Common myeloid progenitor, CD34-positive (primary cell): Measurements from ENCODE around the gene CCNL1.

Experiments used
- CTCF ChIA-PET: fragments of 350-600 bp; sonication (Branson Sonifier 250); formaldehyde crosslinking; loops from one replicate; lab custom pipeline; 2021; ENCODE audit warnings: antibody characterized with exemption; lab: Charles Lee
- POLR2A ChIA-PET: fragments of 350-600 bp; sonication (Branson Sonifier 250); formaldehyde crosslinking; loops from one replicate; lab custom pipeline; 2021; ENCODE audit warnings: antibody characterized with exemption; lab: Charles Lee
- DNase-seq, 3 donors: peaks; one replicate each; pipeline versions ENCODE4 v3.0.0 to v3.0.0-alpha.2; 2013
- H3K27ac ChIP-seq, 2 experiments: 1 replicate in 1 of 2; 2 replicates in 1 of 2; pipeline ENCODE4 v1.7.0; 2013; ENCODE audit warnings: inconsistent platforms in 2 of 2, low read length in 2 of 2, mild to moderate bottlenecking in 2 of 2, low read depth in 1 of 2, moderate library complexity in 1 of 2; ENCODE audit not compliant: severe bottlenecking in 2 of 2, insufficient read depth in 1 of 2, poor library complexity in 1 of 2
- H3K27me3 ChIP-seq, 5 experiments: replicated peaks in 2 of 5; 1 replicate in 3 of 5; 2 replicates in 2 of 5; pipeline versions ENCODE4 v1.6.1 to v1.7.0; 2013; ENCODE audit warnings: low read length in 4 of 5, mild to moderate bottlenecking in 2 of 5, moderate library complexity in 2 of 5, inconsistent platforms in 1 of 5; ENCODE audit not compliant: insufficient read depth in 5 of 5, control insufficient read depth in 4 of 5
- H3K36me3 ChIP-seq, 4 experiments: 1 replicate in 2 of 4; 2 replicates in 2 of 4; pipeline versions ENCODE4 v1.6.1 to v1.7.0; 2013; ENCODE audit warnings: low read length in 3 of 4, control low read depth in 1 of 4, mild to moderate bottlenecking in 1 of 4; ENCODE audit not compliant: control insufficient read depth in 4 of 4, insufficient read depth in 4 of 4
- H3K4me1 ChIP-seq, 4 experiments: 1 replicate in 3 of 4; 2 replicates in 1 of 4; pipeline versions ENCODE4 v1.6.1 to v1.7.1; 2013; ENCODE audit warnings: low read length in 3 of 4, mild to moderate bottlenecking in 3 of 4, control low read depth in 1 of 4, inconsistent platforms in 1 of 4, moderate library complexity in 1 of 4; ENCODE audit not compliant: control insufficient read depth in 4 of 4, insufficient read depth in 4 of 4; ENCODE audit errors: control extremely low read depth in 1 of 4
- H3K4me3 ChIP-seq, 7 experiments: 1 replicate in 4 of 7; 2 replicates in 3 of 7; pipeline versions ENCODE4 v1.5.1 to v1.7.0; 2013; ENCODE audit warnings: mild to moderate bottlenecking in 7 of 7, low read length in 6 of 7, moderate library complexity in 6 of 7, inconsistent platforms in 2 of 7, low read depth in 2 of 7, control low read depth in 1 of 7; ENCODE audit not compliant: insufficient read depth in 4 of 7, control insufficient read depth in 1 of 7; ENCODE audit errors: extremely low read depth in 1 of 7
- H3K9me3 ChIP-seq, 5 experiments: 1 replicate in 4 of 5; 2 replicates in 1 of 5; pipeline versions ENCODE4 v1.6.1 to v1.7.1; 2013; ENCODE audit warnings: low read length in 4 of 5, mild to moderate bottlenecking in 2 of 5, inconsistent platforms in 1 of 5, low read depth in 1 of 5, moderate library complexity in 1 of 5; ENCODE audit not compliant: control insufficient read depth in 4 of 5, insufficient read depth in 2 of 5; ENCODE audit errors: control extremely low read depth in 1 of 5
- WGBS: methylation state at CpG from one replicate; pipeline ENCODE4 v1.1.5; 2013; ENCODE audit not compliant: insufficient coverage; 5-methylcytosine and 5-hydroxymethylcytosine counted together

CCNL1 gene

DNA sequence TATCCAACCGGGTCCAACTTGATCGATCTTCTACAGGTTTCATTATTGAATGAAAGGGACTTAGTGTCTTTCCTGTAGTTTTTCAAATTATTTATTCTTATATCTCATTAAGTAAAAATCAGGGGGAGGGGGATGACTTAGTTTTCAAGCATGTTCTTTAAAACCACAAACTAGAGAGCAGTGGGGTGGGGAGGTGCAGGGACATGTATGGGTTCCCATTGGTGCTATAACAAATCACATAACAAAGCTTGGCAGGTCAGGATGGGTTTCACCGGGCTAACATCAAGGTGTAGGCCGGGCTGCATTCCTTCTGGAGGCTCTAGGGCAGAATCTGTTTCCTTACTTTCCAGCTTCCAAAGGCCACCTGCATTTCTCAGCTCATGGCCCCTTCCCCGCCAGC is 32.7 kb downstream of the CCNL1 start:
- CTCF ChIA-PET, result interaction anchor here (1.0 to 4.1 kb wide), 8 partner anchors 8 to 592 kb away, joined by 3 to 22 read pairs (median 4); partner anchors contain the start of gene SSR3
- no peaks in the 10 kb centered on the region for H3K36me3 ChIP-seq
- H3K27ac ChIP-seq, result no peak overlapping the region
- no peaks in the 10 kb centered on the region for H3K9me3 ChIP-seq
- peaks cover 0 to 9% (median 0%) of the 10 kb centered on the region in 5 experiments for H3K27me3 ChIP-seq
- peaks cover 0 to 26% (median 7%) of the 10 kb centered on the region in 4 experiments for H3K4me1 ChIP-seq
- H3K4me3 ChIP-seq, result no peak overlapping the region
- no peak for DNase-seq
- POLR2A ChIA-PET, result no interaction called here
- WGBS, result 100% methylated on average over 3 of the region's 5 CpGs

DNA sequence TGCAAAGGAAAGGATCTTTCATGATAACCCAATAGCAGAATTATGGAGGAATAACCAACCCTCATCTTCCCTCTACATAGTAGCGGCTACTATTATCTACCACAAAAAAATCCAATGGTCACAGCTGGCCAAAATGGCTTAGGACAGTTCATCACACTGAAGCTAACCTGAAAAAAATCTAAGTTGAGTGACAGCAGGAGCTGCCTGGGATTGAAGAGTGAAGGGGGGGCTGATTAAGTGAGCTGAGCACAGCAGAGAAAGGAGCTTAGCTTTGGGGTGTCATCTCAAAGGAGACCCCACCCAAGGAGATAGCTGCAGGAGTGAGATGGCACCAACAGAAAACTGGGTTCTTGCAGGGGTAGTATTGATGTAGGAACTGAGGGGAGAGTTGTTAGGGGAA is 33.6 kb downstream of the CCNL1 start:
- CTCF ChIA-PET, result interaction anchor here (1.0 to 4.1 kb wide), 7 partner anchors 9 to 591 kb away, joined by 3 to 22 read pairs (median 5); partner anchors contain the start of gene TIPARP
- Histone ChIP-seq H3K4me1 (peaks cover 0 to 29% (median 6%) of the 10 kb centered on the region in 4 experiments), H3K27me3 (peaks cover 0 to 16% (median 0%) of the 10 kb centered on the region in 5 experiments), H3K4me3 (no peak overlapping the region), H3K27ac (no peak overlapping the region), H3K9me3 (no peaks in the 10 kb centered on the region), H3K36me3 (no peaks in the 10 kb centered on the region)
- no peak for DNase-seq
- WGBS, result no CpG with 5 or more reads among the region's 1 CpG
- POLR2A ChIA-PET, result no interaction called here

DNA sequence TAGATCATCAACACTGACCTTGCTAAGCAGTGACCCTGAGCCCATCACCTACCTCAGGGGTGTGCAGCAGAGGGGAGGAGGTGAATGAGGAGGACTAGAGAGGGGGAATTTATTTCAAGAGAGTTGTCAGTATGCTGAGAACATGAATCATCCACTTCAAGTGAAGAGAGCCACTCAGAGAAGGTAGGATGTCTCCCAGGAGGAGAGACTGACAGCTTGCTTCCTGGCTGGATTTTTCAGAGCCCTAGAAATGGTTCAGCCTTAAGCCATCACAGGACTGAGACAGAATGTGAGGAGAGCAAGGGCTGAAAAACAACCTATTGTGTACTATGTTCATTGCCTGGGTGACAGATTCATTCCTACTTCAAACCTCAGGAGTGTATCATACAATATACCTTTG is 34.8 kb downstream of the CCNL1 start:
- Histone ChIP-seq H3K27me3 (peaks cover 0 to 27% (median 6%) of the 10 kb centered on the region in 5 experiments), H3K36me3 (no peaks in the 10 kb centered on the region), H3K4me3 (no peak overlapping the region), H3K4me1 (peaks cover 0 to 17% (median 2%) of the 10 kb centered on the region in 4 experiments), H3K27ac (no peak overlapping the region), H3K9me3 (no peaks in the 10 kb centered on the region)
- no peak for DNase-seq
- CTCF ChIA-PET, result interaction anchor here (1.1 to 4.1 kb wide), 3 partner anchors 13 to 44 kb away, joined by 3 to 22 read pairs (median 5); no protein-coding TSS in a partner anchor
- POLR2A ChIA-PET, result no interaction called here

DNA sequence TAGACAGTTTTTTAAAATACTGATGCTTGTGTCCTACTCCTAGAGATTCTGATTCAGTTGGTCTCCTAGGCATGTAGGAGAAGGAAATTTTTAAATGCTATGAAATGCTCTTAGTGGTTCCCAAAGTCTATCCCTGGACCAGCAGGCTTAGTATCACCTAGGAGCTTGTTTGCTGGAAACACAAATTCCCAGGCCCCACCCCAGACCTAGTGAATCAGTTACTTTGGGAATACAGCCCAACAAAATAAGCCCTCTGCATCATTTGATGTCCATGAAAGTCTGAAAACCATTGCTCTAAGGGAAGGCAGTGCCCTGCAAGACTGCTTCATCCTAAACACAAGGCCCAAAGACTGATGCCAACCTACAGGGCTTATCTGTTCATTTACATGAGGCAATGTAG is 36.3 kb downstream of the CCNL1 start:
- no peak for DNase-seq
- peaks cover 0 to 4% (median 2%) of the 10 kb centered on the region in 4 experiments for H3K4me1 ChIP-seq
- CTCF ChIA-PET, result interaction anchor here (0.6 to 1.5 kb wide), 3 partner anchors 10 to 97 kb away, joined by 3 to 9 read pairs (median 3); no protein-coding TSS in a partner anchor
- H3K9me3 ChIP-seq, result peaks cover 0 to 3% (median 0%) of the 10 kb centered on the region in 5 experiments
- H3K4me3 ChIP-seq, result no peak overlapping the region
- H3K27ac ChIP-seq, result no peak overlapping the region
- H3K27me3 ChIP-seq, result peaks cover 0 to 35% (median 8%) of the 10 kb centered on the region in 5 experiments
- POLR2A ChIA-PET, result no interaction called here
- H3K36me3 ChIP-seq, result no peaks in the 10 kb centered on the region

DNA sequence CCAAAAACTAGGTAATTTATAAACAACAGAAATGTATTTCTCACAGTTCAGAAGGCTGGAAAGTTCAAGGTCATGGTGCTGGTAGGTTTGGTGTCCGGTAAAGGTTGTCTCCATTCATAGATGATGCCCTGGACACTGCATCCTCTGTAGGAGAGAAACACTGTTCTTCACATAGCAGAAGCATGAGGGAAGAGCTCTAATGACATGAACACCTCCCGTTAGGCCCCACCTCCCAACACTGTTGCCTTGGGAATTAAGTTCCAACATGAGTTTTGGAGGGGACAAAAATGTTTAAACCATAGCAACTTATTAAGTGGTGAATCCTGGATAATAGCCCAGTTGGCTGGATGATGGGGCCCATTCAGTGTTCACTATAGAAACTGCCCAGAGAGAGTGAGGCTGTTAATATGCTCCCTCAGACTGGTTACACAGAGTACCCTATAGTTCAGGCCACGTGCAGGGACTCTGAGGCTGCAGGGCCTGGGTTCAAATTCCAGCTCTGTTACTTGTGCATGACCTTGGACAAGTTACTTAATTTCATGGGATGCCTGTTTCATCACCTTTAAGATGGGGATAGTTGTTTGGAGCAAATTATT is 37.0 kb downstream of the CCNL1 start:
- no peak overlapping the region for H3K4me3 ChIP-seq
- H3K27me3 ChIP-seq, result peaks cover 0 to 35% (median 8%) of the 10 kb centered on the region in 5 experiments
- CTCF ChIA-PET, result interaction anchor here (0.6 to 1.5 kb wide), 5 partner anchors 10 to 96 kb away, joined by 3 to 9 read pairs (median 4); no protein-coding TSS in a partner anchor
- peaks cover 0 to 4% (median 1%) of the 10 kb centered on the region in 4 experiments for H3K4me1 ChIP-seq
- 100% methylated on average over 1 of the region's 3 CpGs for WGBS
- H3K36me3 ChIP-seq, result no peaks in the 10 kb centered on the region
- H3K9me3 ChIP-seq, result peaks cover 0 to 3% (median 0%) of the 10 kb centered on the region in 5 experiments
- H3K27ac ChIP-seq, result no peak overlapping the region
- DNase-seq, result no peak
- POLR2A ChIA-PET, result interaction anchor here (0.6 kb wide), 1 partner anchor 24 kb away, joined by 10 read pairs; no protein-coding TSS in a partner anchor

DNA sequence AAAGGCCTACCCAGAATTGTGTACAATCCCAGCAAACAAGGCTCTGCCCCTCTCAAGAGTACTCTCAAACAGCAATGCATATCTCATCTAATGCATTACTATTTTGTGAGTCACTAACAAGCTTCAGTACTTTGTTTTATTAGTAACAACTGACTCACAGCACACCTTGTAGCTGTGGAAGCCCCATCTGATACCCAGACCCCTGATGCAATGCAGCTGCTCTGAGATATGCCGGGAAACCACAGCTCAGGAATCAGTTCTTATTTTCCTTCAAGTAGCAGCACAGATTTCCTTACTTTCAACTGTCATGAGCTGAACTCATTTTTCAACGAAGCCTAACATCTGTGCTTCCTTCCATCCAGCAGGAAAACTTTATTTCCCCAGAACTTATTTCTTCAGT is 37.8 kb downstream of the CCNL1 start:
- Histone ChIP-seq H3K27ac (no peak overlapping the region), H3K4me3 (no peak overlapping the region), H3K27me3 (peaks cover 0 to 35% (median 8%) of the 10 kb centered on the region in 5 experiments), H3K4me1 (peaks cover 0 to 4% (median 1%) of the 10 kb centered on the region in 4 experiments), H3K36me3 (no peaks in the 10 kb centered on the region), H3K9me3 (peaks cover 0 to 3% (median 0%) of the 10 kb centered on the region in 5 experiments)
- CTCF ChIA-PET, result interaction anchor here (1.2 to 1.3 kb wide), 3 partner anchors 16 to 33 kb away, joined by 3 to 5 read pairs (median 4); no protein-coding TSS in a partner anchor
- DNase-seq, result peak in 1 of 3 donors; percentile 35
- WGBS, result 75% methylated on average over 2 of the region's 2 CpGs
- POLR2A ChIA-PET, result interaction anchor here (0.6 kb wide), 1 partner anchor 25 kb away, joined by 10 read pairs; no protein-coding TSS in a partner anchor

DNA sequence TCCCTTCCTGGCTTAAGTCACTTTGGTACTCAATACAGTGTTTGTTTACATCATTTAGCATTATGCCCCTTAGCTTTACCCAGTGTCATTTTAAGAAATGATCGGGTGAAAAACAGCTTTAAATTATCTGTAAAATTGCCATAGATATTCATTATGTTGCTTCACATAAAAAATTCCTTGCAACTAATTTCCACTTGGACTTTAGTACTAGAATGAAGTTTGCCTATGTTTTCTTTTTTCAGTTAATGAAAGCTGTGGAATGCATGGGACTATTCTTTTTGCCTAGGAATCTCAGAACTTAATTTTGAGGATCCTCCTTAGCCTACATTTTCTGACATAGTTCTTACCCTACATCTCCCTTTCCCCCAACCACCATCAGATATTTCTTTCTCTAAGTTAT is 38.4 kb downstream of the CCNL1 start:
- H3K36me3 ChIP-seq, result no peaks in the 10 kb centered on the region
- no peak overlapping the region for H3K27ac ChIP-seq
- ChIA-PET CTCF (interaction anchor here (1.2 to 2.1 kb wide), 2 partner anchors 9 to 33 kb away, joined by 4 to 8 read pairs; no protein-coding TSS in a partner anchor), POLR2A (no interaction called here)
- peaks cover 0 to 3% (median 0%) of the 10 kb centered on the region in 5 experiments for H3K9me3 ChIP-seq
- no CpG with 5 or more reads among the region's 1 CpG for WGBS
- DNase-seq, result no peak
- H3K27me3 ChIP-seq, result peaks cover 0 to 35% (median 8%) of the 10 kb centered on the region in 5 experiments
- no peak overlapping the region for H3K4me3 ChIP-seq
- H3K4me1 ChIP-seq, result peaks cover 0 to 4% (median 1%) of the 10 kb centered on the region in 4 experiments
